GM19455 (cell line): ENCODE data around the gene AGBL4.
A peak's percentile ranks its signal among the peaks of the same experiment; 100 is the strongest.

Experiments
- ATAC-seq: cut with Tn5 transposase; IDR thresholded peaks from one replicate; pipeline ENCODE4 v1.9.1; 2021; ENCODE audit not compliant: unreplicated experiment

Gene AGBL4

DNA sequence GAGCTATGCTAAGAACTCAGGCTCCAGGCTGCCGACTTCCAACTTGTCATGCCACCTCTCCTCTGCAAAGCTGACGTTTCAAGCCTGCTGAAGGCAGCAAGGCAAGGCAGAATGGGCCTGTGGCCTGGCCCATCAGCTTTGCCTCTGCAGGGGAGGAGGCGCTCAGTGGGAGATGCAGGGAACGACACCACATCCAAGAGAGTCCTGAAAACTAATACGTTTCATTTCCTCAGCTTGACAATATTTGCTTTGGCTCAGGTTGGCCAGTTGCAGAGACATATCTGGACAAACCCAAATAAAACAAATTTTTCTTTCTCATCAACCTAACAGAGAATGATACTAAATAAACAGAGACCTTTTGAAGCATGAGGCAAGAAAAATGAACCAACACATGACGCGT lies 1282.4 kb downstream of the AGBL4 start:
- no peak for ATAC-seq

DNA sequence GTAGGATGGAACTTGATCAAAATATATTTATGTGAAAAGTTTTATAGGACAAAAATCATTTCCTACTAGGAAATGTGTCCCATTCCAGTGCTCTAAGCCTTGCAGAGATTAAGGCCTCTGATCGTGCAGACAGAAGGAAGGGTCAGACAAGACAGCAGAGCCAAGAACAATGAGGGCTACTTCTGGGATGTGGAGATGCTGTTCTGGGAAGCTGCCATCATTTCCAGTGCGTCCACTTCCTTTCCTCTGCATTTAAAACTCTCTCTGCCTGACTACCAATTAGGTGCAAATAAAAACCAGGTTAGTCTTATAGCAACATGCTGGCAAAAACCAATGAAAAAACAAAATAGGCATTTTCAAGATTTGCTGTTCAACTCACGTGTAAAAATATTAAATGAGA lies 1283.1 kb downstream of the AGBL4 start:
- ATAC-seq: no peak

DNA sequence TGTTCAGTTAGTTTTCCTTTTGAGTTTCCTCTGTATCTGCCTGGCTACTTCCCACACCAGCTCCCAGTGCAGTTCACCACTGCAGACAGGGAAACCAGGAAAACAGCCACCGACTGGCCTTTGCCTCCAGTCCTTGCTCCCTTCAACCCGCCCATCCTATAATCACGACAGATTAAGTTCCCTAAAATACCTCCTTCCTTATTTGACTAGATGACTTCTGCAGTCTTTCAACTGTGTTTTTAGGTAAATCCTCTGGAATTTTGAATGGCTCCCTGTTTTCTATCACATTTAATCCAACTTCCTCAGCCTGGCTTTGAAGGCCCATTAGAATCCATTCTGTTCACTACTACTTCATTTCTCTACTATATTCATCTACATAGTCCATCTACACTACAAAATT lies 1284.7 kb downstream of the AGBL4 start:
- no peak for ATAC-seq

DNA sequence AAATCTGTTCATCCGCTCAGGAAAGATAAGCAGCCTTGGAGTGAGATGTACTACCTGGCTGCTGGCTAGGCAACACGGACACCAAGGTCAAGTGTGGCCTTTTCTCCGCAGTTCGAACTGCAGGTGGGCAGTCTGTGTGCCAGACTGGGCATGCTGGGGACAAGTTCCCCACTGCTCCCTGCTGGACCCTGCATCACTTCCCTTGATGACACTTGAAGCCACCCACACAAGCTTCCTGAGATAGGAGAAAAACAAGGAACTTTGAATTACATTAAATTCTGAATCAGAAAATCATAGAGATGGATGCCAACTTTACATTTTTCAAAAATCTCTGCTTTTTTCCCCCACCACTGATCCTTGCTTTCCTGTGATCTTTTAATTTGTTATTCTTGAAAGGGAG lies 1285.4 kb downstream of the AGBL4 start:
- ATAC-seq: no peak

DNA sequence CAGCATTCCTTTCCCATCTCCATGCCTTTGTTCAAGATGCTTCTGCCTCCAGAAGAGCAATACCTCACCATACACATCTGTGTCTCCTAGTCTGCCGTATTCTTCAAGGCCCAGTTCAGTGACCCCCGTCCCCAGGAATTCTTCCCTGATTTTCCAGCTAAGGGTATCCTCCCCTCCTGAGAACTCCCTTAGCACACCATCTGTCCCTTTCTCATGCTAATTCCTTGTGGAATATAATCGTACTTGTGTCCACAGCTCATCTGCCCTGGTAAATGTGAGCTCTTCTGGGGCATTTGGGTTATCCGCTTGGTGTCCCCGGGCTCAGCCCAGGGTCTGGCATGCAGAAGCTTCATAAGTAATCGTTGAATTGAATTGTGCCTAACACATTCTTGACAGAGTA lies 1288.0 kb downstream of the AGBL4 start:
- ATAC-seq: no peak

DNA sequence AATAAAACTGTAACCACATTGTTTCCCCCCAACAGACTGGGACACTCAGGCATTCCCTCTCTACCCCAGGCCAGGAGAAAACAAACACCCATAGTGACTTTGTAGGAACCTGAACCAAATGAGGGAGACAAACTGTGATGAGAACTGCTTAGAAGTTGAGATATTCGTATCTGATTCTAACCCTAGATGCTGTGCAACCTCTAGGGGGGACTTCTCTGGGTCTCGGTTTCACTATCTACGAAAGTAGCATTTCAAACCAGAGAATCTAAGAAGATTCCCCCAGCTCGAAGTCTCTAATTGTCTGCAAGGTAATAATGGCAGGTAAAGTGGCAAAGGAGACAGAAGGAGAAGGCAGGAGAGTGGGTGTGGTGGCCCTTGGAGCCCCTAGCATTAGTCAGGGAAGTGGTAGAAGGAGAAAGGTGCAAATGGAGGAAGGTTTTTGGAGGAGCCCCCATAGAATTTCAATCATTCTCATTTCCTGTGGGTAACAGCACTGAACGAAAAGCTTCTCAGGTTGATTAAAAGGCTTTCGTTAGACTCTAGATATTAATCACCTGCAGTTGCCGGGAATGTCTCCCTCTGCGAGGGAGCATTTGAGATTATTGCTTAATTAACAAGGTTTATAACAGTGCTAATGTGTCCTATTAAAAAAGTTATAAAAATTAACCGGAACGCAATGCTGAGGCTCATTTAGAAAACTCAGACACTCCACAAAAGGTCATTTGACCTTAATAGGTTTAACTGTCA lies 1293.4 kb downstream of the AGBL4 start:
- no peak for ATAC-seq

DNA sequence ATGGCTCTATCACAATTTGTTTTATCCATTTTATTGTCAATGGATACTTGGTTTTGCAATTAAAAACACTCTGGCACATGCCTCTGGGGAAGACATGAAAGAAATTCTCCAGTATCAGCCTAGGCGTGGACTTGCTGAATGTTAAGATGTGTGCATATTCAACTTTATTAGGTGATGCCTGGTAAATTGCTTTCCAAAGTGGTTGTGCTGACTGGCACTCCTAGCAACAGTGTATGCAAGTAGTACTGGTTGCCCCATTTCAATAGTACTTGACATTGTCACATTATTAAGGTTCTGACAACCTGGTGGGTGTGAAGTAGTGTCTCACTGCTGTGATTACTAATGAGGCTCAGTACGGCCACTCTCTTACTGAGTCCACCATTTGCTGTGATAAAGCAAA lies 1295.2 kb downstream of the AGBL4 start:
- no peak for ATAC-seq

DNA sequence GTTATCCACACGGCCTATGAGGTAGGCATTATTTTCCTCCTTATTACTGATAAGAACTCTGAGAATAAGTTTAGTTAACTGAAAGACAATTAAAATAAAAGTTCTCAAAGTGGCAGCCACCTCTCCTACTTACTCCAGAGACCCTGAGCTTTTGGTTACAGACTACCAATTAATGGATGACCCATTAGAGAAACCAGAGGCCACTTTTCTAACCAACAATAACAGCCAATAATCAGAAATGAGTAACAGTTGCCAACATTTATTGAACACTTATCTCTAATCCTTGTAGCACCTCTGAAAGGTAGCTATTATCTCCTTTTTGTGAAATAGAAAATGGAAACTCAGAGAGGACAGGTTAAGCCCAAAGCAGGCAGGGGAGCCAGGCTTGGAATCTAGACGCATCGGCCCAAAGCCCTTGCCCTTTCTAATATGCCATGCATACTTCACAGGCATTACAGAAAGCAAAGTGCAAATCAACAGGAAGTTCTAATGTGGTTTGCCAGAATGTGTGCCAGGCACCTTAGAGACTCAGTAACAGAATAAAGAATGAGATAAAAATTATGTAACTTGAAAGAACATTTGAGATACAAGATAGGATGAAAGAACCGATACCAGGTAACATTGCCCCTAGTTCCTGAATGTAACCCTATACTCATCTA lies 1297.1 kb downstream of the AGBL4 start:
- no peak for ATAC-seq

DNA sequence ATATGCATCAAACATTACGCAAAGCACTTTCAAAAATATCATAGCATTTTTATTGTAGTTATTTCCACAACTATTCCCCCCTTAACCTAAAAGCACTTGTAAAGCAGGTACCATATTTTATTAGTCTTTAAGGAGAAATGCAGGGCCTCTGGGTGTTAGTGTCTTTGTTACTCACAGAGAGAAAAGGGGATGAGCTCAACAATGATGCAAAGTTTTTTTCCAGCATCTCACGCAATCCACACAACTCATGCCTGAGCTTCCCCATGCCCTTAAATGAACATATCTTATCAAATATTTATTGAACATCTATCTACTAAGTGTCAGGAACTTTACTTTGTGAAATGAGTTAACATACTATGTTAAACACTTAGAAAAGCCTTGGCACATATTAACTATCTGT lies 1297.6 kb downstream of the AGBL4 start:
- no peak for ATAC-seq

DNA sequence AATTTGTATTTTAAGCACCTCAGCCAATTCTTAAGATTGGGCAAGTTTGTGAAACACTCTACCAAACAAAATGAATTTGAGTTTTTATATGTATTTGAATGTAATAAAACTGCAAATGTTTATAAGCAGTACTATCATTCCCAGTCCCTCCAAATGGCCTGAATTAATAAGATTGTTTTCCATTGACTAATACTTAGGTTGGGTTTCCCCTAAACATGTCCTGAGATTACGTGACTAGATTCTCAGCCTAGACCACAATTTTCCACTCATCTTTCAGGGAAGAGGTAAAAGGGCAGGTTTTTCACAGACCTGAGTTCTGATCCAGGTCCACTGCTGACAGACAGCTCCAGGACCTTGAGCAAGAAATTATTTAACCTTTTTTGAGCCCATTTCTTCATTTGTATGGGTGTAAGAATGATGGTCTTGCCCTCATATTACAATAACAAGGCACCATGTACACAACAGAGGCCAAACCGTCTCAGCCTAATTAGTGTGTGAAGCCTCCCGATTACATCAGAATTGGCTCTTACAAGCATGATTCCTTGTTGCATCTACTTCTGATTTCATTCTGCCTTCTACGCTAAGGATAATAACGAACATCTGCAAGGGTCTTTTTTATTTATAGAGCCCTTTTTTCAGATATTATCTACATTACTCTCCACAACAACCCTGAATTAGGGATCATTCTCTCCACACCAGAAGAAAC lies 1298.3 kb downstream of the AGBL4 start:
- ATAC-seq: no peak

DNA sequence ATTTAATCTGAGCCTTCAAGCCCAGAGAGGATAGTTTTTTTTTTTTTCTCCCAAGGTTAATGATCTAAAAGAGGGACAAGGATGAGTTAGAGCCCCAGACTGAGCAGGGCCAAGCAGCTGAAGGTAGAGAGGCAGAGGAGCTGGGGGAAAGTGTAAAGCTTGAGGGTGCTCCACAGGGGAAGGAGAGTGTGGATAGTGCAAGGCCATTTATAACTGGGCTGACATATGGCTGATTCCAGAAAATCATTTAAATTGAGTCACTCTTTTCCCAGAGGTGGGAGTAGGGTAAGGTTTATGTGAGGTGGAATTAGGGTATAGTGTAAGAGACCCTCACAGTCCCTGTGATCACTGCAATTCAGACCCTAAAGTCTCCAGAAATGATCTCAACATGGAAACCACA lies 1302.8 kb downstream of the AGBL4 start:
- ATAC-seq: no peak

DNA sequence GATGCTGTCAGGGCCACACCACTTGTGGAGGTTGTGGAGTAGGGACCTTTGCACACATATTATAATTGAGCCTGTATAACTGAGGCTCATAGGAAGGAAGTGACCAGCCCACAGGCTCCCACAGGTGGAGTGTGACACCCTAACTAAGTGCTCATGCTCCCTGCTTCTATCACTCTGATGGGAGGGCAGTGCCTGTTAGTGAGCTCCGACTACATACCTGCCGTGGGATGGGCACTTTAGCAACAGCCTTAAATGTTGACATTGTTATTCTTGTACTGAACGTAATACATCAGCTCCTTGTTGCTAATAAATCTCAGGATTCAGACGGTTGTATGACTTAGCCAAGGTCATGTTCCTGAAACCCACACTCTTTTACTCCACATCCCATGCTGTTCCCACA lies 1305.0 kb downstream of the AGBL4 start:
- ATAC-seq: no peak

DNA sequence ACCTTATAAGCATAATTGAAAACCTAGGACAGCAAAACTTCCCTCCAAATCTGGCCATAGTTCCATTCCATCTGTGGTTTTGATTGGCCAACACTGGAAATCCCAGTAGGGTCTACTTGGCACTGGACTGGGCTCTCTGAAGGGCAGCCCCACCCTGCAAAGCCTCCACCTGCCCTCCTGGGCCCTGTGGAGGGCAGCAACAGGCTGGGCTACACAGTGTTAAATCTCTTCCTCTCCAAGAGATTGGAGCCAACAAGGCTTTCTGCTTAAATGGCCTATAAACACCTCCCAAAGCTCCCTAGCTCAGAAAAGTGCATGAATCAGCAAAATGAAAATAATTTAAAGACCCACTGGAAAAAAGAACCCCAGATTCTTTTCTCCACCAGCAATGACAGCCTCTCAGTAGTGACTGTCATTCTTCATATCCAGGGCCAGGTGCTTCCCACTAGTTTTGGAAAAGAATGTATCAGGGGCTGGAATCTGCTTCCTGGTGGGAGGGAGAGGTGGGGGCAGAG lies 1305.6 kb downstream of the AGBL4 start:
- ATAC-seq: no peak

DNA sequence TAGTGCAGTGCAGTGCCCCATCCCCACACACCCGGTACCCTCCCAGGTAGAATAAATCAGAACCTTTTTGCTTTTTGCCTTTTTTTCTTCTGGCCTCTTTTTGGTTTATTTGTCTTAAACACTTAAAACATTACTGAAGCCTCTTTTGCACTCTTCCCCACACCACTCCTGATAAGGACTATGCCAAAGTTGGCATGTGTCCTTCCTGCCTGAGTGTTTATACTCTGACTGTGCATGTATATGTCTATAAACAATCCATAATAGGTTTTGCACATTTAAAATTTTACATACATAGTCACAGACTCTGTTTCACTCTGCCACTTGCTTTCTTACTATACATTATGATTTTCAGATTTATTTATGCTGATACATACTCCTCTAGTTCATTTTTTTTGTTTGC lies 1306.7 kb downstream of the AGBL4 start:
- ATAC-seq: no peak

DNA sequence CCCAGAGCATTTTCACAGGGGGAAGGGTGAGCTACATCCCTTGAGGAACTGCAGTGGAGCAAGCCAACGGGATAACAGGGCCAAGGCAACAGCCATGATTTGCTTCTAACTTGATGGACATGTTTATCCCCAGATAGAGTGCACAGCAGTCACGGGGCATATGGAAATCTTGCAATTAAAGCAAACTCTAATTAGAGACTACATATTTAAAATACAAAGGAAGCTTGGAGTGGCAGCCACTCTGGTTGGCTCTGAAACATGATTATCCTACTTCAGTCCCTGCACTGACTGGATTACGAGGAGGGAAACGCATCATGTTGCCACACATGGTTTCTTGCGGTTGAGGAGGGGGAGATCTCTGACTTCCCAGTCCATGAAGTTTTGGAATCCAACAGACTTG lies 1307.8 kb downstream of the AGBL4 start:
- ATAC-seq: no peak

DNA sequence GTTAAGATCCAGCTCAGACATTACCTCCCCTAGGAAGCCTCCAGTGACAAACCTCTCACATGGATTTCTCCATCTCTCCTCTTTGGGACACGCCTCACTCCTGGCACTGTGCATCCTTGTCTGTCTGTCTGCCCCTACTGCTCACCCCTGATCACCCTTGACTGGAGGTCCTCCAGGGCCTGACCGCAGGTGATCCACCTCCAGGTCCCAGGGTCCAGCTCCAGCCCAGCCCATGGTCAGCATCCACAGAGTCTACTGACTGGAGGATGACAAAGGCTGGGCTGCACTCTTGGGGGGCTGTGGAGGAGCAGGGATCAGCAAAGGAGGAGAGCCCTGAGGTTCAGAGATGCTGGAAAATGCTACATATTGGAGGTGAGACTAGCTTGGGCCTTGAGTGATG lies 1312.8 kb downstream of the AGBL4 start:
- no peak for ATAC-seq

DNA sequence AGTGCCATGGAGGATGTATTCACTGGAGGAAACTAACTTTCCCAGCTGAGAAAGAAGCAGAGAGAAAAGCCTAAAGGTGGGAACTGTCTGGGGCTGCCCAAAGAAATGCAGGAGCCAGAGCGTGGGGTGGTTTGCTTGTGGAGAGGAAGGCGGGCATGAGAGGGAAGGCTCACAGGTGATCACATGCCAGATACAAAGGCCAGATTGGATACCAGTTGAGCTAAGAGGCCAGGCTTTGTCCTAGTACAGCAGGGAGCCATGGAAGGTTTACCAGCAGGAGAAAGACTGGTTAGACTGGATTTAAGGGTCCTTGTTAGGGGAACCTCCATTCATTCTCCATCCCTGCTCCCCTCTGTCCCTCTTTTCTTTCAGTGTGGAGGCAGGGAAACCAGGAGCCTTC lies 1313.4 kb downstream of the AGBL4 start:
- ATAC-seq: no peak

DNA sequence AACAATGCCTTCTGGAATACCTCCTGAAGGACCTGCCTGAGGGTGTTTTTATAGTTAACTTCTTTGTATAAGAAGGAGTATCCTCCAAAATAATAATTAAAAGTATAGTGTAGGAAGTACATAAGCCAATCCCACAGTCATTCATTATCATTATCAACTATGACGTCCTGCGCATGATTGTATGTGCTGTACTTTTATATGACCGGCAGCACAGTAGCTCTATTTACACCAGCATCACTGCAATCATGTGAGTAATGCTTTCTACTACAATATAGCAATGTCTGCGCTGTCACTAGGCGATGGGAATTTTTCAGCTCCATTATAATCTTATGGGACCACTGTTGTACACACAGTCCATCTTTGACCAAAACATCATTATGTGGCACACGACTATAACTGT lies 1319.0 kb downstream of the AGBL4 start:
- no peak for ATAC-seq

DNA sequence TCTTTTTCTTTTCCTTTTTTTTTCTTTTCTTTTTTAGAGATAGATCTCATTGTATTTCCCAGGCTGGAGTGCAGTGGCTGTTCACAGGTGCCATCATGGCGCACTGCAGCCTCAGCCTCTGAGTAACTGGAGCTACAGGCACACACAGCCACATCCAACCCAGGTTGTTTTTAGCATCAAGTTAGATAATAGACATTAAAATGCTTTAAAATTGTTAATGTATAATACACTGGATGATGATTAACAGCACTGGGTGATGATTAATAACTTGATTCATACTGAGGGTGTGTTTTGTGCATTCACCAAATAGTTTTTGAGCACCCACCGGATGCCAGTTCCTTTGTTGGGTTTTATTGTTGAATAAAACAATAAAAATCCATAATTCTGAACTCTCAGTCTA lies 1322.3 kb downstream of the AGBL4 start:
- ATAC-seq: no peak

DNA sequence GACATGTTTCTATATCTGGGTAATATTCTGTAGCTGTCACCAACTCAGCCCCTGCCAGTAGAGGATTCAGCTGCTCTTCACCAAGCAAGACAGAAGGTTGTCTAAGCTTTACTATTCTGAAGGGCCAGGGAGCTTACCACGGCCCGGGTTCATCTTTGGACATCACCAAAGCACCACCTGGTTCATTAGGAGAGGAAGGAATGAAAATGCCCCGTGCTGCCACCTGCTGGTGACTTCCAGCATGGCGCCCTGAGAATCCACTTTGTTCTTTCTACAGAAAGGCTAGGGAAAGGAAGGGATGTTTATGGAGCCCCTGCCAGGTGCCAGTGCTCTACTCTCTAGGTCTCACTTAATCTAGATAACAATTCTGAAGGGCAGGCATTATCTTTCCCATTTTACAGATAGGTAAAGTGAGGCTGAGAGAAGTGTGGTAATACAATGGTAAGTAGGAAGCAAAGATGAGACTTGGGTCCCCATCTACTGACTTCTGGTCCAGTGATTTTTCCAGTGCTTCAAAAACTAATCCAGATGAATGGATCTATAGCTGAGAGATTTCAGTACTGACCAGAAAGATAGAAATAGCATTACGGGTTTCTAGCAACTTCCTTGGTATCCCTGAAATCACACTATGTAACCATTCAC lies 1326.6 kb downstream of the AGBL4 start:
- ATAC-seq: peak; percentile 83

DNA sequence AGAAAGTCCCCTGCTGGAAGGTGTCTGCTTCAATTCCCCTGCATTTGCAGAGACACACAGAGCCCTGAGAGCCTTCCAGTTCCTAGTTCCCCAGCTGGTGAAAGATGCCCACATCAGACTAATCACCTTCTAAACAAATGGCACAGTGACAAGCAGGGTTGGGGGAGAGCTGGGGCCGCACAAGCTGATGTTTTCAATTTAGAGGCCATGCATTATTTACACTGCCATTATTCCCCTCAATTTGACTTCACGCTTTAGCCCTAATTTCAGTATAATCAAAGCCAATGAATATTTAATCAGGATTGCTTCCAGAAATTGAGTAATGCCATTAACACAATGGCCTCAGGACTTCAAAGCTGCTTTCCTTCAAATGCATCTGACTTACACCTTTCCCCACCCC lies 1328.6 kb downstream of the AGBL4 start:
- ATAC-seq: no peak
